EH (cell line): Measurements from ENCODE around the gene SUGCT.

Experiments
- DNase-seq: peaks from one replicate; pipeline ENCODE4 v3.0.0-alpha.2; 2015; ENCODE audit warnings: low read depth

SUGCT gene

DNA sequence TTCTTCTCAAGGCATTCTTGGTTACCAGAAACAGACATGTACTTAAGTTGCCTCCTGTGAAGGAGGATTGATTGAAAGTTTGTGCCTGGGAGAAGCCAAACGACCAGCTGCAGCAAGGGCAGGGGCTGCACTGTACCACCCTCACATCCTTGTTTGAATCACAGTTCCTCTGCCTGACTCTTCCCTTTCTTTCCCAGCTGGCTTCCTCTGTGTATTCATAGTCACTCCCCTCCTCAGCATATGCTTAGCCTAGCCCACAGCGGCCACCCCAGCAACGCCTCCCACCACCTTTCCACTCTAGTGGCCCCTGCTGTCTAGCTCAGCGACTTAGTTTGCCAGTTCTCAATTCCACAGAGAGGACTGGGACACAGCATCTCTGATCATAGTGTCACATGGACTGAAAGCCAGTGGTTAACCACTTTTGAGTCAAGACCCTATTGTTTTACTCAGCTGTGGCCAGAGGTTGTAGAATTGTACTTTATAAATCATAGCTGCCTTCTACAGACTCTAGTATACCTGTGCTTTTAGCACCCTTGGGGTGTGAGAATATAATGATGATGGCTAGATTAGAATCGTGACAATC, 643.0 kb downstream of the SUGCT start:
- no peak for DNase-seq

DNA sequence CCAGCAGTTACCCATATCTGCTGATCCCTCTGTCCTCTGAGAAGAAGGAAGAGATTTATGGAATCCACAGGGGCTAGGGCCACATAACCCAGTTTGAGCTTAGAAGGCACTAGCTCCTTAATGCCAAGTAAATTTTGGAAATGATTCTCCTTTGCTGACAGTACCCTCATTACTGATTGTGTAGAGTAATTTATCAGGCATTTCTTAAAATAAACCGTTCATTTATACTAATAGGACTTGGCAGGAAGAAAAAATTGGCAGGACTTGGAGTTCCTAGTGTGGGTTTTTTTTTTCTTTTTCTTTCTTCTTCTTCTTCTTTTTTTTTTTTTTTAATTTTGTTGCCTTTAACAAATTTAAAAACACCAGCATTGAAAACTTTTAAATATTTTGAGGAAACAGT, 645.7 kb downstream of the SUGCT start:
- DNase-seq = peak; percentile 43

DNA sequence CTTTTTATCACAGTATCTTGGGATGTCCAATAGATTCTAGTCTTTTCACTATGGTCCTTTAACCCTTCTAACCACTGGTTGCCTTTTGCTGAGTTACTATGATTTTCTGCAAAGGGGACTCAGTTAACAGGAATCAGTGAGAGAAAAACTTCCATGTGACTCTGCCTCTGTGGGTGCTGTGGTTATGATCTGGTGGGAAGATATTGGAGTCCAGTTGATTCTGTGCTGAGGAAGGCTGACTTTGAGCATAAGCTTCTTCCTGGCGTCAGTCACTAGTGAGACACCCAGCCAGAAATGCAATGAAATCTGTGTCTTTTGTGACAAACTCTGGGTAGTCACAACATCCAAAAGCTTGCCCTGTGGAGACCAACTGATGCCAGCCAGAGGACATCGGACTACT, 648.0 kb downstream of the SUGCT start:
- DNase-seq = peak; percentile 63

DNA sequence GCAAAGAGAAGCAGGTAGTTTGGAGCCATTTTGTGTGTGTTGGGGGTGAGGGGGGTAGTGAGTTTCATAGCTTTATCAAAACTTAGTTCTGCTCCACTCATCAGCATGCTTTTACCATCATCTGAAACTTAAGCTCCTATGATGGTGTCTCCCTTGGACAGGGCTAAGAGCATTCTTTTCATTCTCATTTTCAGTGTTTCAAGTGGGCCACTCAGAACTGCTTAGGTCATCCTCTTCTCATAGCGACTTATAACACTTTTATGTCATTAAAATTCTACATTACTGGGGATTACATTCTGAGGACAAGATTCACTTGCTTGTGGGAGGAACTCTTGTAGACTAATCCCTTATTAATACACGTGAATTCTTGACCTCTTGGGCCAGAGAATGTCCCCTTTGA, 649.4 kb downstream of the SUGCT start:
- no peak for DNase-seq

DNA sequence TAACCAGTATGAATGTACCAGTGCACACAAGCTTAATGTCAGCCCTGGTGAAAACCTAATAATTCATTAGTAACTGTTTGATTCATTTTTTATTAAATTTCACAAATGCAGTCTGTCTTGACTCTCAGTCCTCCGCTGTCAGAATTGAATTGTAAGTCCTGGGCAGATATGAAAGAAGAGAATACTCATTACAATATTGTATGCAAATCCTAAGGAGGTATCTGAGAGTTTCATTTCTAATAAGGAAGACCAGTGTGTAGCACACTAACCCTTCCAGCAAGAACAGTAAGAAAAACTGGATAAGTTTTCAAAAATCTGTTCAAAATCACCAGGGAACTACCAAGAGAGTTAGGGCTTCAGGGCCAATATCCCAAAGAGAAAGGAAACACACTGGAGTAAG, 652.1 kb downstream of the SUGCT start:
- DNase-seq = no peak

DNA sequence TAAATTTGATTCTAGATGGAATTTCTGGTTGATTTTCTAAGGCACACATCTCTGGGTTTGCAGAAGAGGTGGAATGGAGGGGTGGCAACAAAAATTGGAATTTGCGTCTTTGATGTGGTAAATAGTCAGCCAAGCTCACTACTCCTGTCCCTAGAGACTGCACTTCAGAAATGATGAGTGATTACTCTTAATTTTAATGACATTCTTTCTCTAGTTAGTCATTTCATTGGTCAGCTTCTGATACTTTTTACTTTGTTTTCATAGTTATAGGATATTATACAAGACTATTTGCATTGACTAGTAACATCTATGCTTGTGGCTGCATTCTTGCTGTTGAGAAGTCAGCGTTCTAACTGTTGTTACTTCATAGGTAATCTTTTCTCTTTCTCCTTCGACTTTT, 658.3 kb downstream of the SUGCT start:
- DNase-seq = peak; percentile 71

DNA sequence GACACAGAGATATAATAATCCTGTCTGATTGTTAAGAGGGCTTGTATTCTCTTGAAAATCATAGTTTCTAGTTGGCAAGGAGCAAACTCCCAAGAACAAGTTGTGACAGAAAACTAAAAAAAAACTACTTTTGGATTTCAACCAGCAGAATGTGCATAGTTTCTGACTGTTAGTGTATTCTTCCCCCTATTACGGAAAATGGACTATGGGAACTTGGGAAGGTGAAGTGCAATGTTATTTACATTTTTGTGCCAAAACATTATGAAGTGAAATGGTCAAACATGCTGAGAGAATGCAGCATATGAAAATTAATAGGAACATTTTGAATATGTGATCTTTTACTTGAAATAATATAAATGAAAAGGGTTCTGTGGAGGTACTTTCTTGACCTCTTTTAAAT, 660.8 kb downstream of the SUGCT start:
- no peak for DNase-seq

DNA sequence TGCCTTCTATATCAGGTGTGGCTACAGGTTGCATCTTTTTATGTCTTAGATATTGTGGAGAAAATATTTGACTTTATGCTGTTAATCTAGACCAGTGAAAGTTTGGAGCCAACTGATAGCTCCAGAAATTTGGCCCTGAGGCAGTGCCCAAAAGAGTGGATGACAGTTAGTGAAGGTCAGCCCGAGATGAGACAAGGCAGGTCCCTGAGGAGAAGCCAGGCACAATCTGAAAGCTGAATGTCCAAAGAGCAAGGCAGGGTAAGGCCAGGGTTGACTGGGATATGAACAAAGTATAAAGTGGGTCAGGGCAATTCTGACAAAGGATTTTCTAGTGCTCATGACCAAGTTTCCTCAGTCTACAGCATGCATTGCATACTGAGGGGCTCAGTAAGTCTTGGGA, 661.9 kb downstream of the SUGCT start:
- DNase-seq = no peak

DNA sequence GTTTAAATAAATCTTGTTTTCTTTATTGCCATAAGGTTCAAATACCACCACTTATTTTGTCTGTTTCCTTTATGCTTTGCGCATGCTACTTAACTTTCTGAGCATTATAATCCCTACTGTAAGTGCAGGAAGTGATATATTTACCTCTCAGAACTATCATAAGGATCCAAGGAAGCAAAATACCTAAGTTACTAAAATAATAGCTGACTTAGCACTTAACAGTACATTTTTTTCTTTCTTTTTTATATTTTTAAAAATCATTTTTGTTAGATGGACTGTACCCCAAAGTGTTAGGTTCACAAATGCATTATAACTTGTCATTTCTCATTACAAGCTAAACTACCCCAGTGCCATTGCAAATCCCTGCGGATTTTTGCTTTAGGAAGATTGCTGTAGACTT, 663.8 kb downstream of the SUGCT start:
- no peak for DNase-seq

DNA sequence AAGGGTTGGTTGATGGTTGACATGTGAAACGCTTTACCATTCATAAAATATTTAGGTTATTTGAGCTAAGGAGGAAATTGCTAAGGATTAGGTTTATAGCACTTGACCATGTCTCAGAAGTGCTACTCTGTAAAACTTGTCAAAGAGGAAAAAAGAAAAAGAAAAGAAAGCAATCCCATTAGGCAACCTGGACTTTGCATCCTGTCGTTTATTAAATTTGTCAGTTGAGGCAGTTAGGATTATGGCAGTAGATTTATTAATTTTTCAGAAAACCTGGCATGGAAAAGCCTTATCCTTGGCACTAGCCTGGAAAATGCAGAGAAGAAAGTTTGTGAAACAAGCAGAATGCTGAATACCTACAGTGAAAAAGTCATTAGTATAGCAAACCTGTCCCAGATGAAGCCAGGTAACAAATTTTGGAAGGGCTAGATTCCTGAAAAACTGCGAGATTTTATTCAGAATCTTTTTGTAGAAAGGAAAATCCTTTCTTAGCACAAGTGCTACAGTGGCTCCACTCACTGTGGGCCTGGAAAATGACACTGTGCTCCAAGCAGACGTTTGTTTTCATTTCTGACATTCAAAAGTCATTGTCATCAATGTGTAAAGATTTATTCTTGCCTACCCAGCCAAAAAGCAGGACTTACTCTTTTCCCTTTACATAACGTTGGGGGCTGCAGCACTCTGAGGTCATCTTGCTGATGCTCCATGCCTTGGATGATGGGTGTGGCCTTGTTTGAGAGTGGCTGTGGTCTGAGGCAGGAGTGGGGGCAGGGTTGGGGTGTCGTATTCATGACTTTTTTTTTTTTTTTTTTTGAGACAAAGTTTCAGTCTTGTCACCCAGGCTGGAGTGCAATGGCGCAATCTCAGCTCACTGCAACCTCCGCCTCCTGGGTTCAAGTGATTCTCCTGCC, 664.9 kb downstream of the SUGCT start:
- DNase-seq = no peak

DNA sequence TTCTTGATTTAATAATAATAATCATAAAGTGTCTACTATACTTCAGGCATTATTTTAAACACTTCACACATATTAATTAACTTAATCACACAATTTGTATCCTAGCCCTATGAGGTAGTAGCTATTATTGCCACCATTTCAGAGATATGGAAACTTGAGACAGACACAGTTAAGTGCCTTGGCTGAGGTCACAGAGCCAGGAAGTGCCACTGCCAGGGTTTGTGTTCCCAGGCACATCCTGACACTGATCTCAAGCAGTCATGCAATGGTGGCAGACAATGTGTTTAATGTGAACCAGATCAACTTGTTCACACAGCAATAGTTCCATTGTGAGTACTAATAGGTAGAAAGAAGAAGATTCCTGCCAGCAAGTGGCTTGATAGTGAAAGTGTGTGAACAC, 666.0 kb downstream of the SUGCT start:
- peak; percentile 39 for DNase-seq

DNA sequence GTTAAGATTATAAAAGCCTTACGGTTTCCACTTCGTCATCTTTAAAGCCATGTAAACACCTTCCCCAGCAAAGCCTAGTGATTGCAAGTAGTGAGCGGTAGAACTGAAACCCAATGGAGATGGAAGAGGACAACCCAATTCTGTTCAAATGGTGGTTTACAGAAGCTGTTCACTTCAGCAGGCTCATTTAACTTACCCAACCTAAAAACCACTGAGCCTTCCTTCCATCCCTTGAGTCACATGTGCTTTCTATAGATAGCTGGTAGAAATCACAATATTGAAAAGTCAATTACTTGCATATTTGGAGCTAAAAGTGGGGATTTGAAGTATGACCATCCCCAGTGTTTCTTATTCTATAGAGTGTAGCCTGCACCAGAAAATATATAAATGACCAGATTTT, 667.7 kb downstream of the SUGCT start:
- no peak for DNase-seq

DNA sequence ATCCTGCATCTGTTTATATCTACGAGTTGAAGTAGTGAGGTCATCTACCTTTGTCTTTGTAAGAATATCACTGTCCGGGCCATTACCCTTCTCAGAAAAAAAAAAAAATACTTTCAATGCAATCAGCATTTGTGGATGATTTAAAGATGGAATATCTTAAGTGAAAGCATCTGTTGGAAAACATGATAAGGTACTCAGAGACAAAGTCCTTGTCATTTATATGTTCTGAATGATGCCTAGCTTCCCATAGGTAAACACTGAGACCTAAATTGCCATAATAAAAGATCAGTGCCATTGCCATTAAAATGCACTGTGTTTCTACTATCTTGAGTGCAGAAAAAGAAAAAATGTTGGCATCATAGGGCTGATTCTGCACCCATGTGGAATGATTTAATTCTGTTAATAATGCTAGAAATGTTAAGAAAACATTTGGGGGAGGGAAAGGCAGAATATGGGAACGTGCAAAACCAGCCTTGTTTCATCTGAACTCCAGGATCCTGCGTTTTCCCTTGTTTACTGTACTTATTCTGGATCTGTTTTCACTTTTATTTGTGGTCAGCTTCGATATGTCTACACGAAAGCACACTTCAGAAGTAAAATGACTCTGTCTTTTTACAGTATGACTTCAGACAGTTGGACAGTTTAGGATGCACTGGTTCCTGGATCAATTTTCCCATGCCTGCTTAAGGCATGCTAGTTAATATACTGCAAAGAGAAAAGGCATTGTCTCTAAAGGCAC, 669.8 kb downstream of the SUGCT start:
- peak; percentile 85 for DNase-seq

DNA sequence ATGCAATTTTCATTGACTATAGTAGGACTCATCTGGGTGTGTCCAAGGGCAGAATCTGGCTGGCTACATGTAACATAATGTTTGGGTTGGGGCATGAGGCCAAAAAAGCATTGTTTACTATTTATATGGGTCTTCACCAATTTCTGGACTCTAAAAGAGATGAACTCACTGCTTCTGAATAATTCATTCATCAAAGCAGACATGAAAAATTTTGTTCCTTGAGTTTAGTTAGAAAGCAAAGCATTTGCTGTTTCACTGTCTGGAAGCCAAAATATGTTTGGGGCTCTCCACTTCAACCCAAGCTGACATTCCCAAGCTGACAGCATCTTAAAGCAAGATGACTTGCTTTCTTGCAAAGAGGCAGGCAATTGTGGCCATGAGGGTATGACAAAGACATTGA, 670.6 kb downstream of the SUGCT start:
- peak; percentile 73 for DNase-seq

DNA sequence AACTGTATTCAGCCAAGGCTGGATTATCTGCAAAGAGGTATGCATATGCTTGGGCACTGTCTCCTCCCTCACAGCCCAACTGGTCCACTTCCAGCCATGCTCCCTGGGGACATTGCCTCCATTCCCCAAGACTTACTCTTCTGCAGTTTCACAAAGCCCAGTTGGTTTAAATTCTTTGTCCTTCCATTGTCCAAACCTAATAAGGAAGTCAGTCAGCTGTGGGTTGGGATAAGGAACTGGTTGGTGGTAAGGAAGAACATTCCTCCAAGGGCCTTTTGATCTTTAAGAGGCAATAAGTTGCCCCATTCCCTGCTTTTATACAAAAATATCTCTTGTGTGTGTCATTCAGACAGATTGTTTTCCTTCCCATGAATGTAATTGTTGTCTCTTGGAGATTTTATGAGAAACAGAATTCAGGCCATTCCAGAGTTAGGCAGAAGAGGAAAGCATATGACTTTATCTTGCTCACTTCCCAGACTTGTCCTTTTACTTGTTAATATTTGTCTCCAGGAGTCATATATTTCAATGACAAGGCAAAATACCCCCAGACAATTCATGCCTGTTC, 673.7 kb downstream of the SUGCT start:
- DNase-seq = peak; percentile 100

DNA sequence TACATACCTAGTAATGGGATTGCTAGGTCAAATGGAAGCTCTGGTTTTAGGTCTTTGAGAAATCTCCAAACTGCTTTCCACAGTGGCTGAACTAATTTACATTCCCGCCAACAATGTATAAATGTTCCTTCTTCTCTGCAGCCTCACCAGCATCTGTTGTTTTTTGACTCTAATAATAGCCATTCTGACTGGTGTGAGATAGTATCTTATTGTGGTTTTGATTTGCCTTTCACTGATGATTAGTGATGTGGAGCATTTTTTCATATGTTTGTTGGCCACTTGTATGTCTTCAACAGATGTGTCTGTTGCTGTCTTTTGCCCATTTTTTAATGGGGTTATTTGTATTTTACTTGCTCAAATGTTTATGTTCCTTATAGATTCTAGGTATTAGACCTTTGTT, 675.5 kb downstream of the SUGCT start:
- DNase-seq = peak; percentile 92

DNA sequence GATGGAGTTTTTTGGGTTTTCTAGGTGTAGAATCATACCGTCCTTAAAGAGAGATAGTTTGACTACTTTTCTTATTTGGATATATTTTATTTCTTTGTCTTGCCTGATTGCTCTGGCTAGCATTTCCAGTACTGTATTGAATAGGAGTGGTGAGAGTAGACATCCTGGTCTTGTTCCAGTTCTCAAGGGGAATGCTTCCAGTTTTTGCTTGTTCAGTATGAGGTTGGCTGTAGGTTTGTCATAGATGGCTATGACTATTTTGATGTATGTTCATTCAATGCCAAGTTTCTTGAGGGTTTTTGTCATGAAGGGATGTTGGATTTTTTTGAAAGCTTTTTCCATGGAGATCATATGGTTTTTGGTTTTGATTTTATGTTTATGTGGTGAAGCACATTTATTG, 676.9 kb downstream of the SUGCT start:
- DNase-seq = no peak

DNA sequence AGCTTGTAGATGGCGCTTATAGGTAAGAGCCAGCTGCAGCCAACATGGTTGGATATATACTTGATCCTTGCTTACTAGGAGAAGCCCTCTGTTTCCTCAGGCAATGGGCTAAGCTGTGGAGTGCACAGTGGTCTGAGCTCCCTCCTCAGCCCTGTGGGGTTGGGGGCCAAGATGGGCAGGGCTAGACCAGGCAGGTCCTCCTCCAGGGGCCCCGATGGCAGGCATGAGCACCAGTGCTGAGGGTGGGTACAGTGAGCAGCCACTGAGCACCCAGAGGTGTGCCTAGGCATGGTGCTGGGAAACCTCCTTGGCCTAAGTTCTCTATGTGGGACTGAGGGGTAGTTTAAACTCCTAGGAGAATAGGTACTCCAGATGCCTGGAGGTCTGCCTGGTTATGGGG, 680.2 kb downstream of the SUGCT start:
- DNase-seq = no peak

DNA sequence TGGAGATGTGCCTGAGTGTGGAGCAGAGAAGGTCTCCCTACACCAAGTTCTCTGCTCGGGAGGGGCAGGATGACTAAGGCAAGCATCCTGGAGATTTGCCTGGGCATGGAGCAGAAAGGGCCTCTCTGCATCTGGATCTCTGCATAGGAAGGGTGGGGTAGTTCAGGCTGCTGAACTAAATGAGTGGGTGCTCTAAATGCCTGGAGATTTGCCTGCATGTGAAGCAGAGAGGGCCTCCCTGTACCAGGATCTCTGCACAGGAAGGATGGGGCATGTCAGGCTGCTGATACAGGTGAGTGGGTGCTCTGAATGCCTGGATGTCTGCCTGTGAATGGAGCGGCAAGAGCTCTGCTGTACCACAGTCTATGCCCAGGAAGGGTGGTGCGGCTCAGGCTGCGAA, 680.7 kb downstream of the SUGCT start:
- peak; percentile 92 for DNase-seq

DNA sequence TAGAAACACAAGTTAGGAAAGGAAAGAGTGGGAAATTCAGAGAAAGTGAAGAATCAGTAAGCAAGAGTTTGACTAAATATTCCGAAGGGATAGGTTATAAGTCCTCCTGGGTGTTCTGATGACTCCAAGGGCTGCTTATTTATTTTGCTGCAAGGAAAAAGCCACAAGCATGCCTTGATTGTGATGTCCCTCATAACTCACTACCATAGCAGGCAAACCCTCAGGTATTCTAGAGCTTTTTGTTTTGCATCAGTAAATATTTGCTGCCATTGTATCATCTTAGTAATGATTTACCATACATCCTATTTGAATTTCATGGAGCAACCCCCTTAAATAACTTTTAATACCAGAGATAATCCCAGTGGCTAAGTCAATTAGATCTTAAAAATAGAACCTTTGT, 688.1 kb downstream of the SUGCT start:
- DNase-seq = peak; percentile 68

DNA sequence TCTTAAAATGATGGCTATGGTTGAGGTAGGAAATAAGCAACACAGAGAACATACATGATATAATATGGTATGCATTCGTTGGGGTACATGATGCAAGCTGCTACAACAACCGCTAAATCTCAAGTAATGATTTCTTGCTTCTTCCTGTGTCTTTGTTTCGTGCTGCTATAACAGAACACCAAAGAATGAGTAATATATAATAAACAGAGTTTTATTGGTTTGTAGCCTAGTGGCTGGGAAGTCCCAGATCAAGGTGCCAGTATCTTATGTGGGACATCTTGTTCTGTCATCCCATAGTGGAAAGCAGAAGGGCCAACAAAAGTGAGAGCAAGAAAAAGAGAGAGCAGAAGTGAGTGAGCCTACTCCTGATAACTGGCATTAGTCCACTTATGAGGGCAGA, 689.7 kb downstream of the SUGCT start:
- peak; percentile 48 for DNase-seq

DNA sequence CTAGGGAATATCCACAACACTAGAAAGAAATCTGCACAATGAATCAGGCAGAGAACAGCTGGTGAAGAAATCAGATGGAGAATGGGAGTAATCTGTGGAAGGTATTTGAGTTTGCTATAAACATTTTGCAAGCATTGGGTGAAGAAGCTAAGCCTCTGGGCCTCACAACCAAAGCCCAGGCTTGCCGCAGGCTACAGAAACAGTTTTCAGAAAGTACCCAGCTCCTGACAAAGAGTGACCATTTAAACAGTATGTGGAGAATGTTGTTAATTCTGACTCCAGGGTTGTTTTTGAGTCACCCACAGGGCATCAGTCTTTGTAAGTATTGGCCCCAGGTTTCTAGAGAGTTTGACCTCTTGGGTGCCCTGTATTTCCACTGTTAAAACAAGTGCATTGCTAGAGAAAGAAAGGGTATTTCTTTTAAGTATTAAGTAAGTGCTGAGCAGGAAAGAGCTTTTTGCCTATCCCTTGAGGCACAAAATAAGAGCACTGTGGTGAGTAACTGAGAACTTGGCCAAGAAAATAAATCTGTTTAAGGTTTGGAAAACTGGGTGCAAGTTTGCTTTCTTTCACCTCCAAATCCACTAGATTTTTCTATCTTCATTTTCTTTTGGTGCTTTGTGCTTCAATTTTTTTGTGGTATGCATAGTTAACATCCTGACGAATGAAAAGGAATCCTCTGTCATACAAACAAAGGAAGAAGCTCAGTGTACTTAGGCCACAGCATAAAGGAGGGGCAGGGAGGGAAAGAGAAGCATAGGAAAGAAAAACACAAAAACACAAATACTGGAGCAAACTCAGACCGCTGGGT, 691.8 kb downstream of the SUGCT start:
- DNase-seq = peak; percentile 95
